Fibroblast of villous mesenchyme (primary cell): ENCODE data around the gene LZTS2. TPM values are rescaled to one million over a fixed set of nuclear protein-coding genes. Genes with fewer than 3 reads are reported as not detected.

Source experiments
- DNase-seq: peaks from one replicate; pipeline ENCODE4 v3.0.0-alpha.2; 2010; ENCODE audit warnings: low read depth
- H3K4me3 ChIP-seq: 2 replicates; pipeline ENCODE4 v1.5.1; 2011; ENCODE audit warnings: low read depth, mild to moderate bottlenecking, low read length
- CTCF ChIP-seq: IDR thresholded peaks from 2 replicates; pipeline ENCODE4 v1.5.1; 2012; ENCODE audit warnings: low read depth, mild to moderate bottlenecking, low read length; ENCODE audit not compliant: insufficient read depth
- total RNA-seq: library from RNA; depleted of rRNA; stranded (reverse); fragments of >200 nt; gene quantifications from 2 replicates; pipeline ENCODE4 v1.2.3, GENCODE V29; 2012

The LZTS2 gene
- total RNA-seq, 1 donor: 87.7 TPM

- peak; percentile 77 for DNase-seq
- peak; percentile 86 for TF ChIP-seq CTCF
- peak overlapping the region; percentile 91 for H3K4me3 ChIP-seq
Observed at GRCh38 chr10:100997360-100998182, 2.0 kb upstream of the LZTS2 start.

- DNase-seq: peak; percentile 88
- peak overlapping the region; percentile 91 for H3K4me3 ChIP-seq
- TF ChIP-seq CTCF: no peak
Observed at GRCh38 chr10:100998183-100998990, 1.2 kb upstream of the LZTS2 start.

- DNase-seq: peak; percentile 80
- peak; percentile 81 for TF ChIP-seq CTCF
- peak overlapping the region; percentile 91 for H3K4me3 ChIP-seq
Observed at GRCh38 chr10:100998991-100999741, 442 bp upstream of the LZTS2 start.

- H3K4me3 ChIP-seq: peak overlapping the region; percentile 91
- no peak for TF ChIP-seq CTCF
- peak; percentile 32 for DNase-seq
Observed at GRCh38 chr10:101000127-101000914, 713 bp downstream of the LZTS2 start.

GRCh38 chr10:101000915-101001658, 1.5 kb downstream of the LZTS2 start:
- DNase-seq: peak; percentile 94
- TF ChIP-seq CTCF: no peak
- H3K4me3 ChIP-seq: peak overlapping the region; percentile 91

GRCh38 chr10:101001659-101002035, 2.0 kb downstream of the LZTS2 start:
- DNase-seq: no peak
- TF ChIP-seq CTCF: no peak
- H3K4me3 ChIP-seq: peak overlapping the region; percentile 91
